Vagina (tissue), 2 donors: Measurements from ENCODE around the gene NOP16.

Experiments used
- CTCF ChIP-seq, 3 experiments: fragments of 450-650 bp in 2 of 3; fragments of 200-600 bp in 1 of 3; sonication (generic) in 1 of 3; IDR thresholded peaks; one replicate each; pipeline ENCODE4 v1.5.1; 2017 to 2019; ENCODE audit warnings: antibody characterized with exemption in 3 of 3, mild to moderate bottlenecking in 2 of 3, moderate library complexity in 2 of 3
- POLR2A ChIP-seq, 2 donors: fragments of 450-650 bp; IDR thresholded peaks; one replicate each; pipeline ENCODE4 v1.6.1; 2017; ENCODE audit warnings: antibody characterized with exemption in 2 of 2, mild to moderate bottlenecking in 2 of 2, moderate library complexity in 2 of 2

GRCh38 chr5:176394881-176395675 lies 6.7 kb upstream of the NOP16 start:
- TF ChIP-seq POLR2A (IDR thresholded peaks at IDR 0.05): no peak
- no peak for TF ChIP-seq CTCF (IDR thresholded peaks at IDR 0.05)
